GM11168 (cell line): ENCODE measurements around the gene PDE10A.
"Not testable (repeated sequence)": the region's sequence is repeated elsewhere in the genome, so short reads cannot be mapped to it uniquely, and the experiment has no call there.

Experiments
- in situ Hi-C: fragments of 300-500 bp; cut with MboI; formaldehyde crosslinking; loops from one replicate; pipeline ENCODE4 v1.12.0; 2022; ENCODE audit warnings: low sequenced_read_pairs; ENCODE audit not compliant: unreplicated experiment

The PDE10A gene

DNA sequence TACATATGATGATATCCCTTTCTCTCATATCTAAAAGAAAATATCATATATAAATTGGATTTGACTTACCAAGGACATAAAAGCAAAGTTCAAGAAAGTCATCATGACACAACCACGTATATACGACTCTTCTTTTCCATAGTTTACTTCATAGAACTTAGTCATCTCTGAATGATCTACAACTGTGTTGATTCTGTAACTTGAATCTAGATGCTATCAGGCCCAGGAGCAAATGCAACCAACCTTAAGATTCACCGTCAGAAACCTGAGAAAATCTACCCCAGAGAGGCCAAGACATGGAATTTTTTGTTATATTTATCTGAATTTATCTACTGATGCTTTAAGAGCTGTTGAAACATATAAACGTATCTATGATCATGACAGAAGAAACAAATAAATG lies 165.6 kb downstream of the PDE10A start:
- in situ Hi-C loops, result no loop called here

DNA sequence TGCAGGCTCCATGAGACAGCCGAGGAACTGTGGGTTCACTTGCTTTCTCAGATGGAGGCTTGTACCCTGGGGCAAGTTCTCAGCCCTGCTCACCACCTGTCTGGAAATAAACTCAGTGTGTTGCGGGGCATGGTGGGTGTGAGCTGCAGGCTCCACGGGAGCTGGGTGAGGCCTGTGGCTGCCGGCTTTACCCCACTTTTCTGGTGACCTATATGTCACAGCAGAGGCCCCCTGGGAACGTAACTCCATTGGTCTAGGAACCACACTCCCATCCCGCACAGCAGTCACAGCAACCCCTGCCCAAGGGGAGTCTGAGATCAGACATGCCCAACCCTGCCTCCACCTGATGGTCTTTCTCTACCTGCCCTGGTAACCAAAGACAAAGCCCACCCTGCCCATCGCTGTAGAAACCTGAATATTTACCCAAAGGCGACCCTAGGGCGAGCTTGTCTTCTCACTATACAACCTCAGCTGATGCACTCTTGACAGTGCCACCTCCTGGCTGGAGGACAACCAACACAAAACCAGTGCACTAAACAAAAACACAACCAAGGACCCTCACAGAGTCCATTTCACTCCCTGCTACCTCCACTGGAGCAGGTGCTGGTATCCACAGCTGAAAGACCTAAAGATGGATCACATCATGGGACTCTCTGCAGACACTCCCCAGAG lies 174.3 kb downstream of the PDE10A start:
- in situ Hi-C loops, result no loop called here

DNA sequence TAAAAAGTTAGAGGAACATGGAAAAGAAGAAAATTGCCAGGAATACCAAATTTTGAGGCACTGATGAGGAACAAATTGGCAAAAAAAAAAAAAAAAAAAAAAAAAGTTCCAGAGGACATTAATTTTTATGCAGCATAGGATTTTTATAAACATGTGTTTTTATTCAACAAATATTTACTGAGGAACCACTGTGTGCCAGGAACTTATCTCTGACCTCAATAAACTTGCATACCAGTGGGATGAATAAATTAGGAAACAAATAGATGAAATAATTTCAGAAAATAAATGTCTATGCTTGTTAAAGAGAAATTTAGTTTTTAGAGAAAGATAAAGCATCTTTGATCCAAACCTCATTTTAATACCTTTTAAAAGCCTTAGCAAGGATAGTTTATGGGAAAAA lies 175.1 kb downstream of the PDE10A start:
- in situ Hi-C loops, result no loop called here

DNA sequence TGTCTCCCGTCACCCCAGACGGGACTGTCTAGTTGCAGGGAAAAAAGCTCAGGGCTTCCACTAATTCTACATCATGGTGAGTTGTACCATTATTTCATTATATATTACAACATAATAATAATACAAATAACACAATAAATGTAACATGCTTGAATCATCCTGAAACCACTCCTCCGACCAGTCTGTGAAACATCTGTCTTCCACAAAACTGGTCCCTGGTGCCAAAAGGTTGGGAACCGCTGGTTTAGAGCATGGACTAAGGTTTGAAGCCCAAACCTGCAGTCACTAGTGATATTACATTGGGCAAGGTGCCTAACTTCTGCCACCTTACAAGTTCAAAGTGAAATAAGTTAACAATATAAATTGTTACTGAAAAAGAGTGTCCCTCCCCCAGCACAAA lies 175.7 kb downstream of the PDE10A start:
- in situ Hi-C loops, result no loop called here

DNA sequence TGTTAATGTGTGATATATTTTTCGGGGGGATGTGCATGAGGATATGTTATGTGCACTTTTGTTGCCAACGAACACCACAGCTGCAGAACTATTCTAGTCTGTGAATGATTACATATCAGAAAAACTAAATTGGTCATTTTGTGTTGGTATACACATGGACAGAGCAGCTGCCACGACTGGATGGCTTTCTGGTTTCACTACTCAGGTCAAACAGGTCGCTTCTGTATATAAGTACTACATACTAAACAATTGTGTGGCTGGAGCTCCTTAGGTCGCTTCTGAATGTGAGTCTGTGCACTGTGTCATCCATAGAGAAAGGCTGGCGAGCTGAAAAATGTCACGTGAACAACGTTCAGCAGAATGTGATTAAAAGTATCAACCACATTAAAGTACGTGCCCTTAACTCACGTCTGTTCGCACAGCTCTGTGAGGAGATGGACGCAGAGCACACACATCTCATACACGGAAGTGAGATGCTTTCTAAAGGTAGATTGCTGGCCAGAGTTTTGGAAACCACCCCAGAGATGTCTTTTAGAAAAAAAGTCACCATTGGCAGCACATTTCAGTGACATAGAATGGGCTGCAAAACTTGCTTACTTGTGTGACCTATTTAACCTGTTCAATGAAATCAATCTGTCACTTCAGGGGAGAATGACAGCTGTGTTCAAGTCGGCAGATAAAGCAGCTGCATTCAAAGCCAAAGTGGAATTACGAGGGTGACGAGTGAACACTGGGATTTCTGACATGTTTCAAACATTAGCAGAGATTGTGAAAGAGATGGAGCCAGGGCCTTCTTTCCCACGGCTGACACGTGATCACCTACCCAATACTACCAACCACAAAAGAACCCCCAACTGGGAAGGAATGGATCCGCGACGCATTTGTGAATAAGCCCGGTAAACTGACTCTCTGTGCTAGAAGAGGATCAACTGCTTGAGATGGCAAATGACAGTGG lies 176.6 kb downstream of the PDE10A start:
- in situ Hi-C loops, result no loop called here

DNA sequence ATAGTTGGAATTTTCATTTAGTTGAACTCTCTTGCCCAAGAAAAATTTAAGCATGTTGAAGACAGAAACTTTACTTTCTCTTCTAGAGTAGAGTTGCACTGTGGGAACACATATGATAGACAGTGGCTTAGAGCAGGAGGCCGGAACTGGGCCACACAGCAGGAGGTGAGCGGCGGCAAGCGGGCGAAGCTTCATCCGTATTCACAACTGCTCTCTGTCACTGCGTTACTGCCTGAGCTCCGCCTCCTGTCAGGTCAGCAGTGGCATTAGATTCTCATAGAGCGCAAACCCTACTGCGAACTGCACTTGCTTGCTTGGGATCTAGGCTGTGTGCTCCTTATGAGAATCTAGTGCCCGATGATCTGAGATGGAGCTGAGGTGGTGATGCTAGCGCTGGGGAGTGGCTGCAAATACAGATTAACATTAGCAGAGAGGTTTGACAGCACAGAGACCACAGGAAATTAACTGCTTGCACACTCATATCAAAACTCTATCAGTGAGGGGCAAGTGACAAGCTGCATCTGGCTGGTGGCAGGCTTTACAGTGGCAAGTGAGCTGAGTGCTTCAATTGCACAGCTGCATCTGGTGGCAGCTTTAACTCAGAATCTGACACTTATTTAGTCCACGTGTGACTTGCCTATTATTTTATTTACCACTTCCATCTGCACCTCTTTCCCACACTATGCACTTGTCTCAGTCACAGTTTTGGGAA lies 178.7 kb downstream of the PDE10A start:
- in situ Hi-C loops, result no loop called here

DNA sequence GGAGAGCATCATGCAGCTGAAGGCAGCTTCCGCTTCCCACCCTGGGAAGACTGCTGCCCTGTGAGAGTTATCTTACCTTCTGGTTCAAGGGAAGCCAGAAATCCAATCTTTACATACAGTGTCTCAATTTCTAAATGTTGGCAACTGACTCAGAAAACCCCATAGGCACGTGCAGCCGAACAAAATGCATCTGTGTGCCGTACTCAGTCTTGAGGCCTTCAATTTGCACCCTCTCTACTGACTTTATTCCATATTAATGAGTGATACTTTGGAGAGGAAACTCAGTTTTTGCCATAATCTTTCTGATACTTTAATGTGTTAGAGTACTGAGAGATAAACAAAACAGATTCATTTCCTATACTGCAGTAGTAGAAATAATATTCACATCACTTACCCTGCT lies 181.1 kb downstream of the PDE10A start:
- in situ Hi-C loops, result no loop called here

DNA sequence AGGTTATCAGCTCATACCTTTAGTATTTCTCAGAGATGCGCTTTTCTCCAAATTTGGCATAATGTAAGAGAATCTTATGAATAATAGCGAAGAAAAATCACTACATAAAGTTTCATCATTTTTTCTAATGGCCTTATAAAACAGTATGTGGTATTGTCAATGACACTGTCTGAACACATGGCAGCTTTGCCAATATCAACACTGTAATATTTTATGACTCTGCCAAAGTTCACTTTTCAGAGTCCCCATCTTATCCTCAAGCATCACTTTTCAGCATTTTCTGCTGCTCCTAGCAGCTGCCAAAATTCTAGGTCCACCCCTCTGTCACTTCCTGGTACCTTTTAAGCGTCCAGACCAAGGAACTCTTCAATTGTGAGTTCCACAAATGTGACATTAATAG lies 182.1 kb downstream of the PDE10A start:
- in situ Hi-C loops, result no loop called here

DNA sequence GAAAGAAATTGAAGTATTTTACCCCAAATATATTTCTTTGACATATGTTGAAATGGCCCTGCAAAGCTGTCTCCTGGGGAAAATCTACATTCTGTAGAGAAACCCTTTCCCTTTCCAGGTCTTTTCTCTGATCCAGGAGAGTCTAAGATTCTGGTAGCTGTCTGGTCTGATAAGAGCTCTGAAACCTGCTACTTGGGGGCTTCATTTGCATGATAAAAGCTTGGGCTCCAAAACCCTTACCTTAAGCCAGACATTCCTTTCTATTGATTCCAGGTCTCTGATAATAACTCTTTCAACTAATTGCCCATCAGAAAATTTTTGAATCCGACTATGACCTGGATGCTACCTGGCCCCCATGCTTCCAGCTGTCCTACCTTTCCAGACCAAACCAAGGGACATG lies 184.5 kb downstream of the PDE10A start:
- in situ Hi-C loops, result no loop called here

DNA sequence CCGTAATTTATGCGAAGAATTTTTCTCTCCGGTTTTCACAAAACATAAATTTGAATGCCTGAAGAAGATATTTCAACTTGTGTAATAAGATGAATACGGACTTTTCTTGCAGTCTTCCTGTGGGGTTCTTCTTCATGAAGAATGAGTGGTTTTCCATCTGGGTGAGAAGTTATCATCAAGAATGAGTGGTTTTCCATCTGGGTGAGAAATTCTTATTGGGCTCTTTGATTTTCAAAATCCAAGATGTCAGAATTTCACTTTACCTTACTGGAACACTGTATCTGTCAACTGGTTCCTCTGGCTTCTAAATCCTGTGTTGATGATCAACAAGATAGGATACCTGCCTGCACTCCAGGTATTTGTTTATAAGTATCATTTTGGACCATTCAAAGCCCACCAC lies 193.6 kb downstream of the PDE10A start:
- in situ Hi-C loops, result no loop called here

DNA sequence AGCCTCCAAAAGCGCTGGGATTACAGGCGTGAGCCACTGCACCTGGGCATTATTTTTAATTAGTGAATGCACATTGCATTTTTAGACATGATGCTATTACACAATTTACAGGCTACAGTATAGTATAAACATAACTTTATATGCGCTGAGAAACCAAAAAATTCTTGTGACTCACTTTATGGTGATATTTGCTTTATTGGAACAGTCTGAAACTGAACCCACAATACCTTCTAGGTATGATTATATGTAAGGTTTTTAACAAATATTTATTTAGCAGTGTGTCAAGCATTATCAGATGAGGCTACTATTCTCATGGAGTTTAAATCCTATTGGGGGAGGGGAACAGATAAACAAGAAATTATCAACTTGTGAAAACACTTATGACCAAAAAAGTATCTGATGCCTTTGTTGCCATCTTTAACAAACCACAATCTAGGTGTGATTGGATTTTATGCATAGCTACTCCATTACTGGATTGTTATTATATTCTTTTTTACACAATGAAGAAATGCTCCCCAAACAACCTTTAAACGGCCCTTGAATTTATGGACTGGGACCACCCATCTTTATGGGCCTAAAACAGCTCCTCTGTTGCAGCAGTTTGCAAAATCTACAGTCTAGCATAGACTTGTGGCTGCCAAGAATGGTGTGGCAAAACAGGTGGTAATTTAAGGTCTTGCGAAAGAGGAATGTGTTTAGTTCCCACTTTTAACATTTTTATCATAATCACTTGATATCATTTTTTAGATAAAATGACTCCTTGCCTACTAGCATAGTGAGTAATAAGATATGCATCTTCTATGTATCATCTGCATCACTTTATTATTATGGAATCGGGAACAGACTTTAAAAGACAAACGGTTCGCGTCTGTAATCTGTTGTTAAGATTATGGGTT lies 194.5 kb downstream of the PDE10A start:
- in situ Hi-C loops, result no loop called here

DNA sequence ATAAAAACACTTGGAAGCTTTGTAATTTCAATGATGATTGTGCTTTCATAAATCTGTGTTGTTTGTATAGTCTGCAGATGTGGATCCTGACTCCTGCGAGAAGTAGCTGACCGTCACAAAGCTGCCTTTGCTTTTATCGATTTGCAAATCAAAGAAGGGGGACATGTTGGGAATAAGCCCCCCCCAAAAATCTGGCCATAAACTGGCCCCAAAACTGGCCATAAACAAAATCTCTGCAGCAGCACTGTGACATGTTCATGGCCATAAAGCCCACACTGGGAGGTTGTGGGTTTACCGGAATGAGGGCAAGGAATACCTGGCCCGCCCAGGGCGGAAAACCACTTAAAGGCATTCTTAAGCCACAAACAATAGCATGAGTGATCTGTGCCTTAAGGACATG lies 199.5 kb downstream of the PDE10A start:
- in situ Hi-C loops, result not testable (repeated sequence)

DNA sequence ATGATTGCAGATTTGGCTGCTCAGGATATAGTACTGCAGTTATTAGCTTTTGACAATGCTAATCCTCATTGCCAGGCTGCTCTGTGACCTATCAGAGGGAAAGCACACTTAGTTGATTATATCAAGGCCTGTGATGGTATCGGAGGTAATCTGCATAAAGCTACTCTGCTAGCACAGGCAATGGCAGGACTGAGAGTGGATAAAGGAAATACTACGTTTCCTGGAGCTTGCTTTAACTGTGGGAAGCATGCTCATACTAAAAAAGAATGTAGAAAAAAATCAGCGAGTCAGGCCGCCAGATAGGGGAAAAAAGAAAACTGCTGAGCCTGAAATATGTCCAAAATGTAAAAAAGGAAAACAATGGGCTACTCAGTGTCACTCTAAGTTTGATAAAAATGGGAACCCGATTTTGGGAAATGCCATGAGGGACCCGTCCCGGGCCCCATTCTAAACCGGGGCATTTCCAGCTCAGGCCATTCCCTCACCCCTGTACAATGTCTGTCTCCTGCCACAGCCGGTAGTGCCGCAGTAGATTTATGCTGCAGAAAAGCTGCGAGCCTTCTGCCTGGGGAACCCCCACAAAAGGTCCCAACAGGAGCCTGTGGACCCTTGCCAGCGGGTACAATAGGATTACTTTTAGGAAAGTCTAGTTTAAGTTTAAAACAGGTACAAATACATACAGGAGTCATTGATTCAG lies 203.3 kb downstream of the PDE10A start:
- in situ Hi-C loops, result not testable (repeated sequence)

DNA sequence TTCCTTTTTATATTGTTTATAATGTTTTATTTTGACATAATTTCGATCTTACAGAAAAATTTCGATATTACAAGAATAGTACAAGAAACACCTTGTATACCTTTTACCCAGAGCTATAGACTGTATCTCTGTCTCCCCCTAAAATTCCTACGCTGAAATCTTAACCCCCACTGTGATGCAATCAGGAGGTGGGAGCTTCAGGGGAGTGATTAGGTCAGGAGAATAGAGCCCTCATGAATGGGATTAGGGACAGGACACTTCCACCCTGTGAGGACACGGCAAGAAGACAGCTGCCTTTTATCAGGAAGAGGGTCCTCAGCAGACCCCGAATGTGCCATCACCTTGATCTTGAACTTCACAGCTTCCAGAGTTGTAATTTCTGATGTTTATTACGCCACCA lies 204.9 kb downstream of the PDE10A start:
- in situ Hi-C loops, result no loop called here

DNA sequence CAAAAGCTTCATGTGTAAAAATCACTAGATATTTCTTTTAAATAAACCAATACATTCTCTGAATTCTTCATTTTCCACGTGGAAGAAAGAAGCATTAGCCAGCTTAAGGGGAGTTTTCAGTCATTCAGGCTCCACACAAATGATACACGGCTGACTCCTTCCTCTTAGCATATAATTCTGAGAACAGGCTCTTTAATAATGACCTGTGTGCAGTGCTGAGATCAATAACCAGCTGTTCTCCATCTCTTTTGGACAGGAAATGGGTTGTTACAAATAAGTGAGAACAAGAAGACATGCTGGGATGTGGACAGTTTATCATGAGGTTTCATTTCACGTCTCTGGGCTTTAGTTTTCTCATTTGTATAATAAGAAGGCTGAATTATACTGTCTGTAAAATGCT lies 206.8 kb downstream of the PDE10A start:
- in situ Hi-C loops, result no loop called here

DNA sequence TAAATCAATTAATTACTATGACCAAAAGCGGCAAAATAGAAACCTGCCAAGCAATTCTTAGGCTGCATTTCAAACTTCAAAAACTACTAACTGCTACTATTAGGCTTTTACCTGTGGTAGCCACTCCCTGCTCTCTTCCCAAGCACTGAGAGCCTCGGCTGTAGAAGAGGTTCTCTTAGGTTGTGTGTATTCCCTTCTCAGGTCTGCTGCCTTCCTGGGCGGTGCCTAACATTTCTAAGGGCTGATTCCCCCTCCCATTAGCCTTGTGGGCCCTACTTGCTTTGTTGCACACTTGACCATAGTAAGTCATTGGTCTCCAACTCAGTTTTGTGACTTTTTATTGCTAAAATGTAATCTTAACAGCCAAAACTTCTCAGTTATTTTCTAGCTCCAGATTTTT lies 207.6 kb downstream of the PDE10A start:
- in situ Hi-C loops, result no loop called here

DNA sequence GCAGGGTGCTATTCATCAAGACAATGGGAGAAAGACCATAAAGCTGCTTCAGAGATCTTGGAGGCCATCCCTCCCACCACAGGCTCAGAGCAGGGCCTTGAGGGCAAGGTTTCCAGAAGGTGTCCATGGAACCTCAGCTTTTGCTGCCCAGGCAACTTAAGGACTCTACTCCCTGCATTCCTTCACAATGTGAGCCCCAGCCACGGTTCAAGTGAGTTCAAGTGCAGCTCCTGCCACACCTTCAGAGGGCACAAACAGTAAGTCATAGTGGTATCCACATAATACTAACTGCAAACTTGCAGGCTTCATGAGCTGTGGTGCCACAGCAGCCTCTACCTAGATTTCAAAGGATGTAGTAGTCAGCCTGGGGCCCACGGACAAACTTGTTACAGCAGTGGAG lies 209.6 kb downstream of the PDE10A start:
- in situ Hi-C loops, result no loop called here

DNA sequence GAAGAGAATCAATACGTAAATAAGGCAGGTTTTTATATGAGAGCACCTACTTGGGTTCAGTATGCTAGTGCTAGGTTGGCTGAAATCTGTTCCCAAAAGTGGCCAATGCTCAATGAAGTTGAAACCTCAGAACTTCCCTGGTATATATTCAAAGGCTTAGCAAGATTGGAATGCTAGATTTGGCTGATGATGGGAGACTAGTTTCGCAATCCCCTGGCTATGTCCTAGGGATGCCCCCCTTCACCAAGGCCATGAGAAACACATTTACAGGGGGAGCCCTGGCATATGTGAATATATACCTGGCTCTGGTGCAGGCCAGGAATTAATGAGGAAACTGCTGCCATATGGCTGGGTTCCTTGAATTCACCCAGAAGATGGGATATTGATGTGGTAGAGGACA lies 211.2 kb downstream of the PDE10A start:
- in situ Hi-C loops, result no loop called here

DNA sequence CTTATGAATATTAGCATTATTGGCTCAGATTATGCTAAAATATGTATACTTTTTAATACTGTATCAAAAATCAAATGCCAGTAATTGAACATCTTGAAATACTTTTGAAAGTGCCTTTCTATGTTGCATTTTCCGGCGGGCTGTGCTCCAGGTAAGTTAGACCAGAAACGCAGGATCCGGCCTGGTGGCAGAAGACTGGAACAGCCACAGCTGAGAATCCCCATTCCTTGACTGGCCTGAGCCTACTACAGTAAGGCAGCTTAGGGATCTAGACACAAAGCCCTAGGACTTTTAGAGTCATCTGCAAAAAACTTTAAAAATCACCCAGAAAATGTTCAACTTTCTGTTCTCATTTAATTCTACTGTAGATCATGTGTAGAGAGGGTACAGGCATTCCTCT lies 214.8 kb downstream of the PDE10A start:
- in situ Hi-C loops, result loop anchor here (10.0 kb wide), 1 partner anchor 407 kb away; no protein-coding TSS in a partner anchor
